Immature natural killer cell (primary cell): Measurements from ENCODE around the gene COG7. TPM values are rescaled to one million over a fixed set of nuclear protein-coding genes. Genes with fewer than 3 reads are reported as not detected.

Experiments used
- DNase-seq, 3 donors: peaks; one replicate each; pipeline ENCODE4 v3.0.0; 2022; ENCODE audit warnings: mixed read lengths in 1 of 3
- H3K27ac Mint-ChIP-seq, 6 donors: one replicate each; pipeline ENCODE4 v1.8.0; 2020; ENCODE audit warnings: mixed read lengths in 6 of 6, mild to moderate bottlenecking in 5 of 6, inconsistent platforms in 4 of 6, moderate library complexity in 3 of 6
- H3K27me3 Mint-ChIP-seq, 3 donors: one replicate each; pipeline ENCODE4 v1.8.0; 2020 to 2021; ENCODE audit warnings: low read depth in 3 of 3, mild to moderate bottlenecking in 3 of 3, mixed read lengths in 3 of 3, moderate library complexity in 3 of 3, inconsistent platforms in 1 of 3
- H3K36me3 Mint-ChIP-seq, 3 donors: one replicate each; pipeline ENCODE4 v1.8.0; 2020; ENCODE audit warnings: mixed read lengths in 3 of 3, inconsistent platforms in 2 of 3, mild to moderate bottlenecking in 2 of 3
- H3K4me1 Mint-ChIP-seq, 2 donors: one replicate each; pipeline ENCODE4 v1.8.0; 2020; ENCODE audit warnings: inconsistent platforms in 2 of 2, mild to moderate bottlenecking in 2 of 2, mixed read lengths in 2 of 2, moderate library complexity in 1 of 2
- H3K4me3 Mint-ChIP-seq, 5 donors: one replicate each; pipeline ENCODE4 v1.8.0; 2020; ENCODE audit warnings: mild to moderate bottlenecking in 5 of 5, mixed read lengths in 5 of 5, inconsistent platforms in 3 of 5, moderate library complexity in 3 of 5
- H3K9me3 Mint-ChIP-seq, 6 donors: one replicate each; pipeline ENCODE4 v1.8.0; 2020; ENCODE audit warnings: mild to moderate bottlenecking in 6 of 6, mixed read lengths in 6 of 6, inconsistent platforms in 4 of 6, moderate library complexity in 3 of 6
- polyA plus RNA-seq, 3 donors: library from polyadenylated mRNA; unstranded; fragments of 300-500 nt; fragmentation: Illumina TruSeq; gene quantifications; one replicate each; pipeline ENCODE4 v1.2.3, GENCODE V29; 2021

COG7 gene
- polyA plus RNA-seq, 3 donors from 2014 or later, result 9.5 to 21.7 (median 12.0) TPM

- no peak for DNase-seq
- Mint-ChIP-seq H3K9me3 (peaks cover 0 to 3% (median 0%) of the 10 kb centered on the region in 6 donors), H3K4me1 (no peaks in the 10 kb centered on the region), H3K27ac (no peak overlapping the region), H3K27me3 (peaks cover 2 to 10% (median 8%) of the 10 kb centered on the region in 3 donors), H3K4me3 (no peak overlapping the region), H3K36me3 (no peaks in the 10 kb centered on the region)
Observed at GRCh38 chr16:23345237-23345636, 107.8 kb downstream of the COG7 start.

GRCh38 chr16:23343643-23344612 is 109.1 kb downstream of the COG7 start:
- Mint-ChIP-seq H3K4me3 (no peak overlapping the region), H3K27me3 (peaks cover 2 to 10% (median 8%) of the 10 kb centered on the region in 3 donors), H3K4me1 (no peaks in the 10 kb centered on the region), H3K27ac (no peak overlapping the region), H3K9me3 (peaks cover 0 to 3% (median 0%) of the 10 kb centered on the region in 6 donors), H3K36me3 (no peaks in the 10 kb centered on the region)
- DNase-seq, result no peak

DNA sequence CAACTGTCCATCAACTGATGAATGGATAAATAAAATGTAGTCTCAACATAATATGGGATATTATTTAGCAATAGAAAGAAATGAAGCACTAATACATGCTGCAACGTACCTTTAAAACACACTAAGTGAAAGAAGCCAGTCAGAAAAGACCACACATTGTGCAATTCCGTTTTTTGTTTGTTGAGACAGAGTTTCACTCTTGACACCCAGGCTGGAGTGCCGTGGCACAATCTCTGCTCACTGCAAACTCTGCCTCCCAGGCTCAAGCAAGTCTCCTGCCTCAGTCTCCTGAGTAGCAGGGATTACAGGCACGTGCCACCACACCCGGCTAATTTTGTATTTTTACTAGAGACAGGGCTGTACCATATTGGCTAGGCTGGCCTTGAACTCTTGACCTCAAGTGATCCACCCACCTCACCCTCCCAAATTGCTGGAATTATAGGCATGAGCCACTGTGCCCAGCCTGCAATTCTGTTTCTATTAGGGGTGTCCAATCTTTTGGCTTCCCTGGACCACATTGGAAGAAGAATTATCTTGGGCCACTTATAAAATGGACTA is 110.8 kb downstream of the COG7 start:
- no peak for DNase-seq

DNA sequence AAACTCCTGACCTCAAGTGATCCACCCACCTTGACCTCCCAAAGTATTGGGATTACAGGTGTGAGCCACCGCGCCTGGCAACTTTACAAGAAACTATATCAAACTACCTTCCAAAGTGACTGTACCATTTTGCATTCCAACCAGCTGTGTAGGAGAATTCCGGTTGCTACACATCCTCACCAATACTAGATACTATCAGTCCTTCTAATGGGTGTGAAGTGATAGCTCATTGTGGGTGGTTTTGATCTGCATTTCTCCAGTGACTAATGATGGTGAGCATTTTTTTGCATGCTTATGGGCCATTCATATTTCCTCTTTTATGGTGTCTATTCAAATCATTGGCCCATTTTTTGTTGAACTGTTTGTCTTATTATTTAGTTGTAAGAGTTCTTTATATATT is 113.2 kb downstream of the COG7 start:
- no peak overlapping the region for H3K27ac Mint-ChIP-seq
- no peaks in the 10 kb centered on the region for H3K36me3 Mint-ChIP-seq
- peaks cover 0 to 9% (median 0%) of the 10 kb centered on the region in 3 donors for H3K27me3 Mint-ChIP-seq
- H3K9me3 Mint-ChIP-seq, result no peaks in the 10 kb centered on the region
- no peak for DNase-seq
- H3K4me1 Mint-ChIP-seq, result no peaks in the 10 kb centered on the region
- H3K4me3 Mint-ChIP-seq, result no peak overlapping the region

More for the DNA sequence above, 110.8 kb downstream of the COG7 start:
- H3K27me3 Mint-ChIP-seq, result peaks cover 0 to 8% (median 5%) of the 10 kb centered on the region in 3 donors
- no peak overlapping the region for H3K4me3 Mint-ChIP-seq
- peaks cover 0 to 1% (median 0%) of the 10 kb centered on the region in 6 donors for H3K9me3 Mint-ChIP-seq
- no peaks in the 10 kb centered on the region for H3K36me3 Mint-ChIP-seq
- H3K4me1 Mint-ChIP-seq, result no peaks in the 10 kb centered on the region
- no peak overlapping the region for H3K27ac Mint-ChIP-seq

Other genes with a start within 250 kb of the COG7 start
- gene SCNN1B, start 150.9 kb downstream of the COG7 start, polyA plus RNA-seq, result not detected
- gene GGA2, start 57.3 kb upstream of the COG7 start, polyA plus RNA-seq, result 10 to 100 TPM; 34.1 to 40.0 (median 36.1) TPM
- gene EARS2, start 104.2 kb upstream of the COG7 start, polyA plus RNA-seq, result 10 to 100 TPM in 1 of 3 donors, 1 to 10 TPM in 2; 6.3 to 14.1 (median 9.5) TPM
- 10 to 100 TPM; 13.1 to 18.8 (median 14.2) TPM for gene UBFD1, start 104.5 kb upstream of the COG7 start, polyA plus RNA-seq
- 100 to 1,000 TPM; 182 to 257 (median 231) TPM for gene NDUFAB1, start 143.1 kb upstream of the COG7 start, polyA plus RNA-seq
- gene PALB2, start 188.1 kb upstream of the COG7 start, polyA plus RNA-seq, result 10 to 100 TPM in 1 of 3 donors, 1 to 10 TPM in 2; 3.3 to 12.6 (median 8.2) TPM
- 10 to 100 TPM; 51.9 to 77.8 (median 53.9) TPM for gene DCTN5, start 188.3 kb upstream of the COG7 start, polyA plus RNA-seq
- gene PLK1, start 225.7 kb upstream of the COG7 start, polyA plus RNA-seq, result 1 to 10 TPM in 1 of 3 donors, under 1 TPM in 1, not detected in 1; 0.57 to 1.2 TPM